GM20000 (cell line): Measurements from ENCODE around the gene HMX3.

Experiments
- DNase-seq: peaks from one replicate; pipeline ENCODE4 v3.0.0; 2012; ENCODE audit warnings: low spot score
- TF ChIP-seq, protein P1 (sequence below): IDR thresholded peaks from 2 replicates; pipeline ENCODE4 v1.5.1; 2012; ENCODE audit warnings: mild to moderate bottlenecking, control low read depth; ENCODE audit errors: extremely low read depth, missing control alignments

HMX3 gene

DNA sequence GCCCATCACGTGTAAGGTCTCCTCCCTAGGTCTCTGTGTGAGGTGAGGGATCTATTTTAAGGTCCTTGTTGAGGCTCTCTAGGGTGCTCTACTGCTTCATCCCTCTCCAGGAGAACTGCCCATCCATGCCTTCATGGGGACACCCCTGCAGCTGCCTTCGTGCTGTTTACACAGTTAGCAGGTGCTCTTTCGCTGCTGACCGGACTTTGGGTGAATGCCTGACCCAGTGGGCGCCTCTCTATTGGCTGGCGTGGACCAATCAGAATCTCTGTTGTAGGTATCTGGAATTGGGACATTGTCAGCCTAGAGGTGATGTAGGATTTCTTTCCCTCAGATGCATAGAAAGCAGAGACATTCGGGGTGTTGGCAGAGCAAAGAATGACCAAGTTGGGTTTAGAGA, 38.7 kb upstream of the HMX3 start:
- DNase-seq = no peak
- TF ChIP-seq, protein P1, sequence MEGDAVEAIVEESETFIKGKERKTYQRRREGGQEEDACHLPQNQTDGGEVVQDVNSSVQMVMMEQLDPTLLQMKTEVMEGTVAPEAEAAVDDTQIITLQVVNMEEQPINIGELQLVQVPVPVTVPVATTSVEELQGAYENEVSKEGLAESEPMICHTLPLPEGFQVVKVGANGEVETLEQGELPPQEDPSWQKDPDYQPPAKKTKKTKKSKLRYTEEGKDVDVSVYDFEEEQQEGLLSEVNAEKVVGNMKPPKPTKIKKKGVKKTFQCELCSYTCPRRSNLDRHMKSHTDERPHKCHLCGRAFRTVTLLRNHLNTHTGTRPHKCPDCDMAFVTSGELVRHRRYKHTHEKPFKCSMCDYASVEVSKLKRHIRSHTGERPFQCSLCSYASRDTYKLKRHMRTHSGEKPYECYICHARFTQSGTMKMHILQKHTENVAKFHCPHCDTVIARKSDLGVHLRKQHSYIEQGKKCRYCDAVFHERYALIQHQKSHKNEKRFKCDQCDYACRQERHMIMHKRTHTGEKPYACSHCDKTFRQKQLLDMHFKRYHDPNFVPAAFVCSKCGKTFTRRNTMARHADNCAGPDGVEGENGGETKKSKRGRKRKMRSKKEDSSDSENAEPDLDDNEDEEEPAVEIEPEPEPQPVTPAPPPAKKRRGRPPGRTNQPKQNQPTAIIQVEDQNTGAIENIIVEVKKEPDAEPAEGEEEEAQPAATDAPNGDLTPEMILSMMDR = no peak

GRCh38 chr10:123100030-123100762, 35.6 kb upstream of the HMX3 start:
- DNase-seq = no peak
- TF ChIP-seq, protein P1 = no peak

DNA sequence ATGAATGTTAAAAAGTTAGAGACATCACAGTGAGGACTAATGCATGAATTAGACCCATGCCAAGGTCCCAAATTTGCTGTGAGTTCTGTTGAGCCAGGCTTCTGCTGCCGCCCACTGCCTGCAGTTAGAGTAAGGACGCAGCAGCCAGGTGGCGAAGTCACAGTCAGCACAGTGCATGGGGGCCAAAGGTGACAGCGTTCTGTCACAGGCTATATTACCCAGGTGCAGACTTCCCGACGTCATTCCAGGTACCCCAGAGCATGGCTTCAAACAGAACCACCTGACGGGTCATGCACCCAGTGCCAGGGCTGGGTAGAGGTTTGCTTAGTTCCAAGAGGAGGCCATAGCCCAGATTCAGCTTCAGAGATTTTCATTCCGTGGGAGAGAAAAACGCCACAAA, 33.9 kb upstream of the HMX3 start:
- no peak for DNase-seq

GRCh38 chr10:123102673-123103072, 33.1 kb upstream of the HMX3 start:
- no peak for DNase-seq
- TF ChIP-seq, protein P1 = no peak

More for the DNA sequence above, 33.9 kb upstream of the HMX3 start:
- TF ChIP-seq, protein P1 = no peak

DNA sequence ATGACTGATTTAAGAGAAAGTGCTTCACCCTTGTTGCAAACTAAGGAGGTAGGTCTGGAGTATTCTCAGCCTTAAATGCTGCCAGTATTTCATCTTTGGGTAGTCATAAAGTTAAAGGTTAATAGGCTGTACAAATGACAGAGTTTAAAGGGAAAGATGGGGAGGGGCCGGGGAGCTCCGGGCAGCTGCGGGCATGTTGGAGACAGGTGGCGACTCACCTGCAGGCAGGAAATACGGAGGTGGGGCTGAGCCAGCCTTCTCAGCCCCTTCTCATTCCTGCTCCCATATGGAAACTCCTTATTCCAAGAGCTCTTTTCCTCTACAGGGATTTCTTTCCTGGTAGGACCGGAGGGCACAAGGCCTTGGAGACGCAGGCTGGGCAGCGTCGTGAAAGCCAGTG, 31.8 kb upstream of the HMX3 start:
- TF ChIP-seq, protein P1 = no peak
- DNase-seq = no peak

- DNase-seq = no peak
- TF ChIP-seq, protein P1 = no peak
Observed at GRCh38 chr10:123109466-123109865, 26.3 kb upstream of the HMX3 start.

- TF ChIP-seq, protein P1 = no peak
- DNase-seq = no peak
Observed at GRCh38 chr10:123117644-123118417, 17.9 kb upstream of the HMX3 start.
